H1 (cell line): ENCODE results near the gene CTBP2. TPM values are rescaled to one million over a fixed set of nuclear protein-coding genes. Genes with fewer than 3 reads are reported as not detected.

Experiments
- CTCF ChIA-PET: fragments of 300-600 bp; sonication (Branson Sonifier 250); formaldehyde crosslinking; loops from one replicate; lab custom pipeline; 2021; ENCODE audit not compliant: partially characterized antibody; lab: Charles Lee
- POLR2A ChIA-PET: fragments of 300-600 bp; sonication (Branson Sonifier 250); formaldehyde crosslinking; loops from one replicate; lab custom pipeline; 2021; ENCODE audit warnings: inconsistent platforms; ENCODE audit not compliant: partially characterized antibody; lab: Charles Lee
- DNase-seq, 2 experiments: peaks; one replicate each; pipeline versions ENCODE4 v3.0.0 to v3.0.0-alpha.2; 2010 to 2022; ENCODE audit warnings: low spot score in 2 of 2, low read depth in 1 of 2, mixed read lengths in 1 of 2
- FAIRE-seq: peaks from 2 replicates; lab custom pipeline; 2011; peaks lifted over from hg19 to GRCh38; lab: Jason Lieb, UNC
- H2AFZ ChIP-seq: 2 replicates; pipeline ENCODE4 v1.8.1; 2012; ENCODE audit warnings: low read length, inconsistent platforms
- H2AK5ac ChIP-seq: 2 replicates; pipeline ENCODE4 v1.6.1; 2013; ENCODE audit warnings: low read depth, low read length
- H2BK120ac ChIP-seq: replicated peaks from 2 replicates; pipeline ENCODE3; 2013; ENCODE audit warnings: low read depth, low read length, inconsistent platforms
- H2BK12ac ChIP-seq: 2 replicates; pipeline ENCODE4 v1.6.1; 2013; ENCODE audit warnings: low read depth, low read length
- H2BK15ac ChIP-seq: 2 replicates; pipeline ENCODE4 v1.6.1; 2013; ENCODE audit warnings: low read length
- H2BK20ac ChIP-seq: 2 replicates; pipeline ENCODE4 v1.6.1; 2013; ENCODE audit warnings: low read length
- H2BK5ac ChIP-seq: 2 replicates; pipeline ENCODE4 v1.6.1; 2013; ENCODE audit warnings: low read depth, low read length
- H3K14ac ChIP-seq: 2 replicates; pipeline ENCODE4 v1.6.1; 2013; ENCODE audit warnings: inconsistent platforms; ENCODE audit not compliant: insufficient read length
- H3K18ac ChIP-seq: 2 replicates; pipeline ENCODE4 v1.6.1; 2013; ENCODE audit warnings: low read length; ENCODE audit errors: extremely low read depth
- H3K23ac ChIP-seq: 2 replicates; pipeline ENCODE4 v1.6.1; 2013; ENCODE audit warnings: inconsistent platforms; ENCODE audit not compliant: insufficient read length
- H3K23me2 ChIP-seq: 2 replicates; pipeline ENCODE4 v1.6.1; 2013; ENCODE audit warnings: low read depth, low read length
- H3K27ac ChIP-seq: 2 replicates; pipeline ENCODE4 v1.6.1; 2011; ENCODE audit warnings: low read depth, low read length, inconsistent platforms
- H3K27me3 ChIP-seq, 4 experiments: replicated peaks in 1 of 4; 1 replicate in 1 of 4; 2 replicates in 3 of 4; pipeline versions ENCODE4 v1.6.1 to v1.8.1; 2011 to 2013; ENCODE audit warnings: low read length in 3 of 4, mild to moderate bottlenecking in 3 of 4, inconsistent platforms in 2 of 4, mixed read lengths in 2 of 4, moderate library complexity in 1 of 4; ENCODE audit not compliant: control insufficient read depth in 3 of 4, insufficient read depth in 3 of 4; ENCODE audit errors: extremely low read depth in 1 of 4
- H3K36me3 ChIP-seq, 4 experiments: 2 replicates each; pipeline versions ENCODE4 v1.6.1 to v1.8.1; 2011 to 2013; ENCODE audit warnings: mild to moderate bottlenecking in 4 of 4, low read length in 3 of 4, moderate library complexity in 2 of 4, control low read depth in 1 of 4, inconsistent platforms in 1 of 4; ENCODE audit not compliant: insufficient read depth in 4 of 4, control insufficient read depth in 2 of 4
- H3K4ac ChIP-seq: replicated peaks from 2 replicates; pipeline ENCODE3; 2013; ENCODE audit warnings: low read length, low read depth, mixed read lengths, inconsistent platforms; ENCODE audit not compliant: insufficient read length
- H3K4me1 ChIP-seq, 4 experiments: replicated peaks in 1 of 4; 1 replicate in 1 of 4; 2 replicates in 3 of 4; pipeline versions ENCODE4 v1.6.1 to v1.8.1; 2011 to 2013; ENCODE audit warnings: low read length in 3 of 4, inconsistent platforms in 2 of 4, mixed read lengths in 1 of 4; ENCODE audit not compliant: insufficient read depth in 4 of 4, control insufficient read depth in 3 of 4
- H3K4me2 ChIP-seq, 2 experiments: 2 replicates each; pipeline versions ENCODE4 v1.6.1 to v1.8.1; 2011 to 2013; ENCODE audit warnings: low read depth in 2 of 2, low read length in 2 of 2, control low read depth in 1 of 2, inconsistent platforms in 1 of 2, mild to moderate bottlenecking in 1 of 2; ENCODE audit not compliant: insufficient read depth in 1 of 2
- H3K4me3 ChIP-seq, 4 experiments: fragments of 200-600, 300-600 bp in 1 of 4; sonication (generic), shearing (Covaris generic), sonication (Bioruptor Twin) in 1 of 4; 2 replicates each; pipeline versions ENCODE4 v1.5.1 to v1.8.1; 2011 to 2016; ENCODE audit warnings: low read length in 4 of 4, low read depth in 3 of 4, control low read depth in 2 of 4, inconsistent platforms in 2 of 4, mild to moderate bottlenecking in 2 of 4, mixed read lengths in 1 of 4, moderate library complexity in 1 of 4; ENCODE audit not compliant: insufficient read depth in 2 of 4; ENCODE audit errors: extremely low read depth in 1 of 4
- H3K56ac ChIP-seq: replicated peaks from 2 replicates; pipeline ENCODE3; 2013; ENCODE audit warnings: low read depth, mild to moderate bottlenecking, mixed read lengths, low read length, inconsistent platforms; ENCODE audit not compliant: insufficient read length
- H3K79me1 ChIP-seq: 2 replicates; pipeline ENCODE4 v1.6.1; 2013; ENCODE audit warnings: low read depth, low read length, control low read depth
- H3K79me2 ChIP-seq, 2 experiments: 2 replicates each; pipeline versions ENCODE4 v1.6.1 to v1.8.1; 2012 to 2013; ENCODE audit warnings: low read length in 2 of 2, mild to moderate bottlenecking in 2 of 2, inconsistent platforms in 1 of 2; ENCODE audit not compliant: insufficient read depth in 2 of 2, control insufficient read depth in 1 of 2
- H3K9ac ChIP-seq, 4 experiments: replicated peaks in 1 of 4; 1 replicate in 1 of 4; 2 replicates in 3 of 4; pipeline versions ENCODE4 v1.6.1 to v1.8.1; 2011 to 2013; ENCODE audit warnings: low read depth in 3 of 4, low read length in 3 of 4, control low read depth in 2 of 4, mild to moderate bottlenecking in 2 of 4, moderate library complexity in 2 of 4, inconsistent platforms in 1 of 4; ENCODE audit errors: extremely low read depth in 1 of 4
- H3K9me3 ChIP-seq, 2 experiments: 2 replicates each; pipeline versions ENCODE4 v1.6.1 to v1.8.1; 2012 to 2013; ENCODE audit warnings: mild to moderate bottlenecking in 2 of 2, moderate library complexity in 2 of 2, control low read depth in 1 of 2, inconsistent platforms in 1 of 2, low read depth in 1 of 2, low read length in 1 of 2, mixed read lengths in 1 of 2; ENCODE audit not compliant: insufficient read depth in 2 of 2
- H4K20me1 ChIP-seq, 2 experiments: replicated peaks in 1 of 2; 2 replicates each; pipeline versions ENCODE3 to v1.8.1; 2011 to 2013; ENCODE audit warnings: inconsistent platforms in 2 of 2, low read length in 2 of 2, mild to moderate bottlenecking in 1 of 2; ENCODE audit not compliant: insufficient read depth in 2 of 2, control insufficient read depth in 1 of 2
- H4K5ac ChIP-seq: 2 replicates; pipeline ENCODE4 v1.6.1; 2013; ENCODE audit warnings: low read length, low read depth, mixed read lengths, inconsistent platforms; ENCODE audit not compliant: insufficient read length
- H4K8ac ChIP-seq: 2 replicates; pipeline ENCODE4 v1.8.0; 2013; ENCODE audit warnings: mild to moderate bottlenecking, moderate library complexity, low read length, inconsistent platforms; ENCODE audit not compliant: insufficient read depth; ENCODE audit errors: extremely low read depth
- H4K91ac ChIP-seq: replicated peaks from 2 replicates; pipeline ENCODE3; 2013; ENCODE audit warnings: low read length, mixed read lengths, inconsistent platforms; ENCODE audit not compliant: insufficient read length
- CEBPB ChIP-seq: IDR thresholded peaks from 2 replicates; pipeline ENCODE4 v1.6.1; 2012; ENCODE audit warnings: low read depth, low read length
- CHD1 ChIP-seq: IDR thresholded peaks from 2 replicates; pipeline ENCODE4 v1.6.1; 2012; ENCODE audit warnings: low read depth, low read length, improper control_type of control experiment
- EP300 ChIP-seq, 2 experiments: IDR thresholded peaks; 1 replicate in 1 of 2; 2 replicates in 1 of 2; pipeline ENCODE4 v1.6.1; 2011 to 2012; ENCODE audit warnings: low read depth in 2 of 2, low read length in 2 of 2, mild to moderate bottlenecking in 2 of 2, borderline replicate concordance in 1 of 2, inconsistent platforms in 1 of 2, moderate library complexity in 1 of 2
- POLR2A ChIP-seq, 2 experiments: IDR thresholded peaks; 1 replicate in 1 of 2; 2 replicates in 1 of 2; pipeline ENCODE4 v1.6.1; 2011; ENCODE audit warnings: low read depth in 2 of 2, low read length in 2 of 2, mild to moderate bottlenecking in 2 of 2; ENCODE audit errors: control extremely low read depth in 1 of 2
- RXRA ChIP-seq: IDR thresholded peaks from 2 replicates; pipeline ENCODE4 v1.6.1; 2011; ENCODE audit warnings: low read depth, mild to moderate bottlenecking, low read length, moderate library complexity; ENCODE audit not compliant: insufficient read depth
- SIN3A ChIP-seq, 2 experiments: IDR thresholded peaks in 1 of 2; conservative IDR thresholded peaks in 1 of 2; 2 replicates each; pipeline ENCODE4 v1.6.1; 2011 to 2012; ENCODE audit warnings: low read length in 2 of 2, improper control_type of control experiment in 1 of 2, low read depth in 1 of 2, mild to moderate bottlenecking in 1 of 2
- SIX5 ChIP-seq: IDR thresholded peaks from 2 replicates; pipeline ENCODE4 v1.6.1; 2011; ENCODE audit warnings: mild to moderate bottlenecking, low read depth, low read length
- SP4 ChIP-seq: IDR thresholded peaks from 2 replicates; pipeline ENCODE4 v1.6.1; 2012; ENCODE audit warnings: low read length, inconsistent platforms
- SRF ChIP-seq: IDR thresholded peaks from 2 replicates; pipeline ENCODE4 v1.6.1; 2011; ENCODE audit warnings: mild to moderate bottlenecking, low read depth, low read length, moderate library complexity
- TAF7 ChIP-seq: optimal IDR thresholded peaks from 2 replicates; pipeline ENCODE3; 2011; ENCODE audit warnings: low read depth, mild to moderate bottlenecking, inconsistent platforms, low read length, moderate library complexity, borderline replicate concordance
- TEAD4 ChIP-seq: IDR thresholded peaks from 2 replicates; pipeline ENCODE4 v1.6.1; 2012; ENCODE audit warnings: low read depth, low read length, inconsistent platforms, mixed read lengths
- WGBS, 2 experiments: shearing (Covaris generic) in 1 of 2; methylation state at CpG; one replicate each; pipeline versions ENCODE4 v1.1.6 to v1.1.7; 2013 to 2015; ENCODE audit warnings: low lambda C conversion rate in 2 of 2, mixed read lengths in 2 of 2, inconsistent platforms in 1 of 2, low coverage in 1 of 2, missing lambda C conversion rate in 1 of 2; ENCODE audit not compliant: insufficient replicate concordance in 2 of 2, insufficient coverage in 1 of 2, insufficient read length in 1 of 2; ENCODE audit errors: extremely low coverage in 1 of 2, missing lambda C conversion rate in 1 of 2; 5-methylcytosine and 5-hydroxymethylcytosine counted together
- polyA plus RNA-seq, 7 experiments: library from polyadenylated mRNA; depleted of rRNA in 3 of 7; stranded (reverse) in 5 of 7; unstranded in 2 of 7; fragments of >200 nt in 5 of 7; fragments of 200-250 nt in 2 of 7; gene quantifications; 1 replicate in 5 of 7; 2 replicates in 1 of 7; 4 replicates in 1 of 7; pipeline versions ENCODE4 v1.2.1 to v1.2.3, GENCODE V29; 2011 to 2013; ENCODE audit warnings: missing spikeins in 2 of 7, mixed read lengths in 2 of 7
- total RNA-seq: library from RNA; stranded (reverse); fragmentation: NEBNext Ultra II Directional; extraction: Animal tissue kit (Norgen Biotek cat#: 25700); gene quantifications from 2 replicates; pipeline ENCODE4 v1.2.1, GENCODE V29; 2021
- TF ChIP-seq, protein P1 (sequence below): IDR thresholded peaks from 2 replicates; pipeline ENCODE4 v1.6.1; 2011; ENCODE audit warnings: low read depth, mild to moderate bottlenecking, low read length; ENCODE audit not compliant: insufficient read depth

CTBP2 gene
- total and polyA plus RNA-seq, 2 of the 8 experiments (the other 6 are each of a cell fraction or from before 2014, with no cell fraction given) = 208 to 221 TPM

- H3K4me2 ChIP-seq = peak overlapping the region in 1 of 2 experiments; percentile 11; a peak in 1 of 4 replicates
- H4K8ac ChIP-seq = no peak overlapping the region
- H4K20me1 ChIP-seq = peaks cover 83 to 85% of the 10 kb centered on the region in 2 experiments
- TF ChIP-seq TEAD4 = no peak
- no peak for TF ChIP-seq SIN3A (conservative IDR thresholded peaks at IDR 0.05 in 1 of 2, IDR thresholded peaks at IDR 0.05 in 1 of 2; ENCODE audit: low read depth in 1 of 2, low read length in 2 of 2)
- no peak for TF ChIP-seq SRF
- no peak for TF ChIP-seq RXRA
- TF ChIP-seq SP4 = no peak
- no peak for TF ChIP-seq POLR2A (IDR thresholded peaks at IDR 0.05; ENCODE audit: control extremely low read depth in 1 of 2, low read depth in 2 of 2, low read length in 2 of 2)
- TF ChIP-seq CHD1 = no peak
- TF ChIP-seq CEBPB = no peak
- no peak for TF ChIP-seq TAF7
- no peak for TF ChIP-seq SIX5
- TF ChIP-seq, protein P1, sequence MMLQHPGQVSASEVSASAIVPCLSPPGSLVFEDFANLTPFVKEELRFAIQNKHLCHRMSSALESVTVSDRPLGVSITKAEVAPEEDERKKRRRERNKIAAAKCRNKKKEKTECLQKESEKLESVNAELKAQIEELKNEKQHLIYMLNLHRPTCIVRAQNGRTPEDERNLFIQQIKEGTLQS = no peak
- no peak for TF ChIP-seq EP300 (IDR thresholded peaks at IDR 0.05; ENCODE audit: borderline replicate concordance in 1 of 2, low read depth in 2 of 2, low read length in 2 of 2)
Measured at GRCh38 chr10:125125951-125126735, 34.2 kb downstream of the CTBP2 start.

More at GRCh38 chr10:125125951-125126735, 34.2 kb downstream of the CTBP2 start:
- no peak for FAIRE-seq
- no peak overlapping the region for H2BK120ac ChIP-seq
- H3K56ac ChIP-seq = no peak overlapping the region
- no peaks in the 10 kb centered on the region for H3K23me2 ChIP-seq
- H2BK15ac ChIP-seq = no peak overlapping the region
- H3K9me3 ChIP-seq = no peaks in the 10 kb centered on the region
- H4K91ac ChIP-seq = no peak overlapping the region
- POLR2A ChIA-PET = interaction anchor here (0.8 to 3.9 kb wide), 7 partner anchors 9 to 46 kb away, joined by 3 to 18 read pairs (median 4); no protein-coding TSS in a partner anchor
- H2BK20ac ChIP-seq = no peak overlapping the region
- no peak overlapping the region for H3K14ac ChIP-seq
- 91% methylated on average over 22 of the region's 22 CpGs; no CpG with 5 or more reads in 1 of the 2 experiments for WGBS, 2 experiments
- H3K4me3 ChIP-seq = no peak overlapping the region
- CTCF ChIA-PET = interaction anchor here (0.6 to 1.2 kb wide), 4 partner anchors 10 to 65 kb away, joined by 3 to 6 read pairs (median 4); no protein-coding TSS in a partner anchor
- no peak overlapping the region for H2AFZ ChIP-seq
- H3K36me3 ChIP-seq = peaks cover 4 to 70% (median 7%) of the 10 kb centered on the region in 4 experiments; a peak in 7 of 8 replicates
- H3K4ac ChIP-seq = no peak overlapping the region
- H3K27ac ChIP-seq = no peak overlapping the region
- 0 out of 2 replicates have a peak overlapping the region, but pooled peaks have one; percentile 49 for H2BK5ac ChIP-seq
- no peak overlapping the region for H2AK5ac ChIP-seq
- no peak overlapping the region for H2BK12ac ChIP-seq
- H3K9ac ChIP-seq = no peak overlapping the region; a peak in 1 of 7 replicates
- H3K18ac ChIP-seq = no peak overlapping the region
- peaks cover 43% of the 10 kb centered on the region for H3K79me1 ChIP-seq
- no peak for DNase-seq
- peaks cover 1 to 36% (median 13%) of the 10 kb centered on the region in 4 experiments; a peak in 6 of 7 replicates for H3K4me1 ChIP-seq
- H3K79me2 ChIP-seq = peaks cover 95 to 100% of the 10 kb centered on the region in 2 experiments
- H3K23ac ChIP-seq = no peak overlapping the region
- H4K5ac ChIP-seq = no peak overlapping the region
- no peaks in the 10 kb centered on the region for H3K27me3 ChIP-seq
